ENCODE measurements around the gene BCHE.

DNA sequence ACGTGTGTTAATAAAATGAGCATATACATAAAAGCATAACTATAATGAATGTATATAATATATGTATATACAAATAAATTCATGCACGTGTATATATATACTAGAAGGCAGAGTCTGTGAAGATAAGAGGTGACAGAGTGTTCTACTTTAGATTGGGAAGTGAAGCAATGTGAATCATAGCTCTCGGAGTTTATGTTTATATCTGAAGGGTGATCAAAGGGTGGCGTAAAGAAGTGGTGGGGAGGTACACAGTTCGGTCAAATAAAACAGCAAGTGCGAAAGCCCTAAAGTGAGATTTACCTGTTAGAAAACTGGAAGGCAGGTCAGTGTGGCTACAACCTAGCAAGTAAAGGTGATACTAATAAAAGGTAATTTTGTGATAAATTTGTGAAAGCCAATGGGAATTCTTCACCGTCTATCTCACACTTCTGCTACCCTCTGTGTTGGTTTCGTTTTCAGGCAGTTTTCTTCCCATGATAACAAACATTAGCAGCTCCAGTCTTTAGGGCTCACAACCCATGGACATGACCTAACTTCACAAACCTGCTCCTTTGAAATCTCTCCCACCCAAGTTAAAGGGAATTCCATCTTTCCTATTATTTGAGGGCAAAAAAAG is 46.7 kb upstream of the BCHE start:
- TF ChIP-seq CTCF (IDR thresholded peaks at IDR 0.05) (no peak), POLR2A (IDR thresholded peaks at IDR 0.05) (no peak)

Measured in thyroid gland (tissue), 4 donors.